HFFc6 (cell line): ENCODE results near the gene HRCT1. TPM values are rescaled to one million over a fixed set of nuclear protein-coding genes. Genes with fewer than 3 reads are reported as not detected.
A peak's percentile ranks its signal among the peaks of the same experiment; 100 is the strongest.

ENCODE experiments used
- DNase-seq: peaks from one replicate; pipeline ENCODE4 v3.0.0-alpha.2; 2018
- H3K27ac Mint-ChIP-seq: 2 replicates; pipeline ENCODE4 v1.8.0; 2020; ENCODE audit warnings: mild to moderate bottlenecking, mixed read lengths
- H3K27me3 Mint-ChIP-seq: 2 replicates; pipeline ENCODE4 v1.8.0; 2021; ENCODE audit warnings: mild to moderate bottlenecking, moderate library complexity, mixed read lengths; ENCODE audit not compliant: insufficient read depth
- H3K36me3 Mint-ChIP-seq: 2 replicates; pipeline ENCODE4 v1.8.0; 2021; ENCODE audit warnings: low read depth, mixed read lengths
- H3K4me1 Mint-ChIP-seq: 2 replicates; pipeline ENCODE4 v1.8.0; 2020; ENCODE audit warnings: low read depth, mixed read lengths
- H3K4me3 Mint-ChIP-seq: 2 replicates; pipeline ENCODE4 v1.8.0; 2020; ENCODE audit warnings: mild to moderate bottlenecking, moderate library complexity, mixed read lengths
- H3K9me3 Mint-ChIP-seq: 2 replicates; pipeline ENCODE4 v1.8.0; 2020; ENCODE audit warnings: mild to moderate bottlenecking, mixed read lengths
- CTCF ChIP-seq: fragments of 200-600 bp; sonication (generic); IDR thresholded peaks from 2 replicates; pipeline ENCODE4 v1.5.0; 2021; ENCODE audit warnings: antibody characterized with exemption, mild to moderate bottlenecking
- total RNA-seq, 6 experiments: library from RNA; stranded (reverse); fragmentation: NEBNext Ultra II Directional; extraction: Animal tissue kit (Norgen Biotek cat#: 25700); gene quantifications; 2 replicates in 1 of 6; 3 replicates in 5 of 6; pipeline ENCODE4 v1.2.3, GENCODE V29; 2021

Gene HRCT1
- total RNA-seq, 6 experiments from 2014 or later: 2.5 to 4.1 (median 3.3) TPM

GRCh38 chr9:35905051-35905781 is 786 bp upstream of the HRCT1 start:
- DNase-seq: peak; percentile 76
- H3K4me3 Mint-ChIP-seq: peak overlapping the region; percentile 44
- H3K27ac Mint-ChIP-seq: peak overlapping the region; percentile 96
- no peaks in the 10 kb centered on the region for H3K9me3 Mint-ChIP-seq
- H3K27me3 Mint-ChIP-seq: no peaks in the 10 kb centered on the region; the same call in 1 of the 2 replicates
- H3K36me3 Mint-ChIP-seq: no peaks in the 10 kb centered on the region
- peaks cover 67% of the 10 kb centered on the region for H3K4me1 Mint-ChIP-seq
- no peak for TF ChIP-seq CTCF

DNA sequence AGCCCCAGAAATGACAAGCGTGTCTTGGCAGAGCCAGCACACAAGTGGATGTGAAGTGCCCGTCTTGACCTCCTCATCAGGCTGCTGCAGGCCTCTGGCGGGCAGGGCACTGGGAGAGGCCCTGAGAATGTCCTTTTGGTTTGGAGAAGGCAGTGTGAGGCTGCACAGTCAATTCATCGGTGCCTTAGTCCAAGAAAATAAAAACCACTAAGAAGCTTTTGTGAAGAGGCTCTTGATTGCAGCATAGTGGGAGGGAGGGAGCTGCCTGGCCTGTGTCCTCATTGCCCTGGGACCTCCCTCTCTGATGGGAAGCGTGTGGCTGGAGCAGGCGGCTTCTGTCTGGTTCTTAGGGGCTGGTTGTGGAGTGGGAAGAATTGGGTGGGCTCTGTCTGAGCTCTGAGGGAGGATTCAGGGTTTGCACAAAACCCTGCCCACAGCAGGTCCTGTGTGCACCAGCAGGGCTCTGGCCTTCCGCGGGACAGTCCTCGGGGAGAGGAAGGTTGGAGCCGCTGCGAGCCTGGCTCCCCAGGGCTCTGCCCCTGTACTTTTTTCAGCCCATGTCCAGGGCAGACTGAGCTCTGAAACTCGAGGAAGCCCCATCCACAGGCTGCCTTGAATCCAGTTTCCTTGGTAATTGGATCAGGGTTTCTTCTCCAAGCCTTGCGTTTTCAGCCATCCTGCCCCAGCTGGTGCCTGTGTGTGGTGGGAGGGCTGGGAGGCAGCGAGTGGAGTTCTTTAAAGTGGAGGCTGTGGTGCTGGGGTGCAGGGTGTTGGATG is 1.1 kb downstream of the HRCT1 start:
- Mint-ChIP-seq H3K27ac (peak overlapping the region; percentile 96), H3K36me3 (no peaks in the 10 kb centered on the region), H3K4me3 (peak overlapping the region; percentile 76), H3K4me1 (peaks cover 79% of the 10 kb centered on the region), H3K27me3 (peaks cover 2% of the 10 kb centered on the region), H3K9me3 (no peaks in the 10 kb centered on the region)
- TF ChIP-seq CTCF: no peak
- DNase-seq: peak; percentile 70

GRCh38 chr9:35907711-35908503 is 1.9 kb downstream of the HRCT1 start:
- no peaks in the 10 kb centered on the region for H3K36me3 Mint-ChIP-seq
- TF ChIP-seq CTCF: no peak
- H3K9me3 Mint-ChIP-seq: no peaks in the 10 kb centered on the region
- peak; percentile 84 for DNase-seq
- H3K4me1 Mint-ChIP-seq: peaks cover 76% of the 10 kb centered on the region
- peaks cover 2% of the 10 kb centered on the region for H3K27me3 Mint-ChIP-seq
- peak overlapping the region; percentile 76 for H3K4me3 Mint-ChIP-seq
- peak overlapping the region; percentile 96 for H3K27ac Mint-ChIP-seq

- TF ChIP-seq CTCF: no peak
- peak overlapping the region; percentile 96 for H3K27ac Mint-ChIP-seq
- H3K4me3 Mint-ChIP-seq: peak overlapping the region; percentile 76
- no peak for DNase-seq
- peaks cover 2% of the 10 kb centered on the region for H3K27me3 Mint-ChIP-seq
- H3K4me1 Mint-ChIP-seq: peaks cover 71% of the 10 kb centered on the region
- H3K36me3 Mint-ChIP-seq: no peaks in the 10 kb centered on the region
- H3K9me3 Mint-ChIP-seq: no peaks in the 10 kb centered on the region
Measured at GRCh38 chr9:35908504-35909125, 2.6 kb downstream of the HRCT1 start.

- no peak for DNase-seq
- H3K9me3 Mint-ChIP-seq: no peaks in the 10 kb centered on the region
Measured at GRCh38 chr9:35909274-35909673, 3.3 kb downstream of the HRCT1 start, which contains the start of gene SPAAR. Gene SPAAR (plus strand): TSS chr9:35909490. CDS start chr9:35910464, 974 bp downstream.

More at GRCh38 chr9:35909274-35909673, 3.3 kb downstream of the HRCT1 start, which contains the start of gene SPAAR:
- no peaks in the 10 kb centered on the region for H3K36me3 Mint-ChIP-seq
- H3K27ac Mint-ChIP-seq: peak within 1 kb of the TSS; percentile 96
- peaks cover 2% of the 10 kb centered on the region for H3K27me3 Mint-ChIP-seq
- H3K4me3 Mint-ChIP-seq: peak within 1 kb of the TSS; percentile 76
- peaks cover 67% of the 10 kb centered on the region for H3K4me1 Mint-ChIP-seq
- TF ChIP-seq CTCF: no peak
